GM23338 (cell line): ENCODE measurements around the gene SSTR5. TPM values are rescaled to one million over a fixed set of nuclear protein-coding genes. Genes with fewer than 3 reads are reported as not detected.
A peak's percentile ranks its signal among the peaks of the same experiment; 100 is the strongest.

Source experiments
- ATAC-seq: fragments of 200-7000 bp; cut with Tn5 transposase; 3 replicates; pipeline ENCODE4 v1.9.1; 2020
- DNase-seq: peaks from one replicate; pipeline ENCODE4 v3.0.0-alpha.2; 2015; ENCODE audit warnings: low spot score
- H2AFZ ChIP-seq: fragments of 200-600 bp; sonication (generic); 2 replicates; pipeline ENCODE4 v1.8.0; 2016; ENCODE audit warnings: antibody characterized with exemption, mild to moderate bottlenecking, moderate library complexity
- H3F3A ChIP-seq: fragments of 200-600 bp; sonication (generic); replicated peaks from 2 replicates; pipeline ENCODE4 v1.8.0; 2017; ENCODE audit warnings: antibody characterized with exemption, mixed run types, low read depth
- H3K27ac ChIP-seq: fragments of 200-600 bp; sonication (generic); 2 replicates; pipeline ENCODE4 v1.6.1; 2016; ENCODE audit warnings: low read depth
- H3K27me3 ChIP-seq: fragments of 200-600 bp; sonication (generic); 2 replicates; pipeline ENCODE4 v1.8.0; 2016; ENCODE audit warnings: mild to moderate bottlenecking, mixed run types, moderate library complexity; ENCODE audit not compliant: insufficient read depth
- H3K36me3 ChIP-seq: fragments of 200-600 bp; sonication (generic); 2 replicates; pipeline ENCODE4 v1.8.0; 2016; ENCODE audit warnings: mild to moderate bottlenecking; ENCODE audit not compliant: insufficient read depth
- H3K4me1 ChIP-seq: fragments of 200-600 bp; sonication (generic); 2 replicates; pipeline ENCODE4 v1.8.0; 2016; ENCODE audit warnings: mild to moderate bottlenecking, moderate library complexity; ENCODE audit not compliant: insufficient read depth
- H3K4me2 ChIP-seq: fragments of 200-600 bp; sonication (generic); 2 replicates; pipeline ENCODE4 v1.7.1; 2017; ENCODE audit warnings: mixed run types
- H3K4me3 ChIP-seq: fragments of 200-600 bp; sonication (generic); 2 replicates; pipeline ENCODE4 v1.6.1; 2016; ENCODE audit warnings: mixed run types
- H3K79me2 ChIP-seq: fragments of 200-600 bp; sonication (generic); replicated peaks from 2 replicates; pipeline ENCODE4 v1.8.0; 2017; ENCODE audit warnings: mild to moderate bottlenecking; ENCODE audit not compliant: insufficient read depth
- H3K9me2 ChIP-seq: fragments of 200-600 bp; sonication (generic); 2 replicates; pipeline ENCODE4 v1.8.0; 2017; ENCODE audit not compliant: insufficient read depth
- H4K20me1 ChIP-seq: fragments of 200-600 bp; sonication (generic); replicated peaks from 2 replicates; pipeline ENCODE4 v1.8.0; 2017; ENCODE audit warnings: mild to moderate bottlenecking; ENCODE audit not compliant: insufficient read depth
- H3K27ac Mint-ChIP-seq: 2 replicates; pipeline ENCODE4 v1.8.0; 2020; ENCODE audit warnings: inconsistent platforms, mild to moderate bottlenecking, moderate library complexity, mixed read lengths
- H3K27me3 Mint-ChIP-seq: 3 replicates; pipeline ENCODE4 v1.8.0; 2022; ENCODE audit warnings: low read depth, mild to moderate bottlenecking, moderate library complexity, mixed read lengths, inconsistent platforms; ENCODE audit not compliant: insufficient read depth, poor library complexity
- H3K36me3 Mint-ChIP-seq: 3 replicates; pipeline ENCODE4 v1.8.0; 2021; ENCODE audit warnings: low read depth, mild to moderate bottlenecking, inconsistent platforms, moderate library complexity, mixed read lengths
- H3K4me1 Mint-ChIP-seq: 3 replicates; pipeline ENCODE4 v1.8.0; 2020; ENCODE audit warnings: mild to moderate bottlenecking, inconsistent platforms, mixed read lengths
- H3K4me3 Mint-ChIP-seq: 3 replicates; pipeline ENCODE4 v1.8.0; 2021; ENCODE audit warnings: moderate library complexity, mild to moderate bottlenecking, inconsistent platforms, mixed read lengths
- H3K9me3 Mint-ChIP-seq: 3 replicates; pipeline ENCODE4 v1.8.0; 2020; ENCODE audit warnings: moderate library complexity, mild to moderate bottlenecking, inconsistent platforms, mixed read lengths
- CTCF ChIP-seq, 2 experiments: fragments of 200-600 bp in 1 of 2; sonication (generic) in 1 of 2; conservative IDR thresholded peaks; 2 replicates each; pipeline versions ENCODE4 v1.5.1 to v1.6.1; 2016 to 2017; ENCODE audit warnings: antibody characterized with exemption in 2 of 2, low read depth in 2 of 2, mild to moderate bottlenecking in 2 of 2, moderate library complexity in 1 of 2
- ETS1 ChIP-seq: IDR thresholded peaks from 2 replicates; pipeline ENCODE4 v1.6.1; 2016; ENCODE audit warnings: antibody characterized with exemption
- EZH2phosphoT487 ChIP-seq: fragments of 200-600 bp; sonication (generic); IDR thresholded peaks from one replicate; pipeline ENCODE4 v1.8.1; 2018; ENCODE audit warnings: antibody characterized with exemption; ENCODE audit not compliant: unreplicated experiment
- ZNF462 ChIP-seq: fragments of 250-450 bp; sonication (Bioruptor Pico); IDR thresholded peaks from 2 replicates; pipeline ENCODE4 v1.5.0; 2020; ENCODE audit warnings: mild to moderate bottlenecking, moderate library complexity
- polyA plus RNA-seq: library from polyadenylated mRNA; unstranded; fragments of >200 nt; fragmentation: Nextera tagmentation; extraction: Ambion mirVana; gene quantifications from 2 replicates; pipeline ENCODE4 v1.2.1, GENCODE V29; 2016
- total RNA-seq: library from RNA; depleted of rRNA; stranded (reverse); fragments of >200 nt; shearing (Covaris generic); gene quantifications from 2 replicates; pipeline ENCODE4 v1.2.3, GENCODE V29; 2014

The SSTR5 gene
- total and polyA plus RNA-seq, 2 experiments from 2014 or later, result 0.60 to 1.0 TPM

GRCh38 chr16:1073262-1073558, 663 bp downstream of the SSTR5 start (continued):
- TF ChIP-seq ZNF462 (CRISPR knock-in tag), result no peak
- TF ChIP-seq ETS1, result no peak

- Mint-ChIP-seq H3K4me1 (peaks cover 11% of the 10 kb centered on the region; the same call in 2 of the 3 replicates), H3K36me3 (no peaks in the 10 kb centered on the region), H3K4me3 (no peak overlapping the region), H3K9me3 (no peaks in the 10 kb centered on the region), H3K27ac (no peak overlapping the region), H3K27me3 (peaks cover 6% of the 10 kb centered on the region)
- Histone ChIP-seq H3K36me3 (no peaks in the 10 kb centered on the region), H3K9me2 (no peaks in the 10 kb centered on the region), H3K27me3 (no peaks in the 10 kb centered on the region; the same call in 1 of the 2 replicates), H3F3A (no peaks in the 10 kb centered on the region), H3K4me3 (no peak overlapping the region), H3K4me1 (peaks cover 13% of the 10 kb centered on the region; the same call in 1 of the 2 replicates), H2AFZ (no peak overlapping the region), H3K27ac (no peak overlapping the region), H3K79me2 (no peaks in the 10 kb centered on the region), H3K4me2 (no peak overlapping the region), H4K20me1 (no peaks in the 10 kb centered on the region)
- no peak for TF ChIP-seq EZH2phosphoT487
- TF ChIP-seq CTCF (conservative IDR thresholded peaks at IDR 0.05; ENCODE audit: low read depth in 2 of 2), result peak; percentile 39 to 60
- DNase-seq, result peak; percentile 68
- ATAC-seq, result peak; percentile 45
Observed at GRCh38 chr16:1073566-1074378, 1.2 kb downstream of the SSTR5 start.
